Spleen (tissue), 11 donors: ENCODE measurements around the gene IGSF23. TPM values are rescaled to one million over a fixed set of nuclear protein-coding genes. Genes with fewer than 3 reads are reported as not detected.
"Not testable (repeated sequence)": the region's sequence is repeated elsewhere in the genome, so short reads cannot be mapped to it uniquely, and the experiment has no call there.

ENCODE experiments used
- DNase-seq: peaks from one replicate; pipeline ENCODE4 v3.0.0-alpha.2; 2020
- H3K27ac ChIP-seq, 8 donors: fragments of 200-600 bp; sonication (generic) in 7 of 8; 1 replicate in 4 of 8; 2 replicates in 4 of 8; pipeline versions ENCODE4 v1.5.0 to v1.8.0; 2016 to 2021; ENCODE audit warnings: inconsistent platforms in 4 of 8, mild to moderate bottlenecking in 4 of 8, moderate library complexity in 1 of 8
- H3K27me3 ChIP-seq, 7 donors: fragments of 200-600 bp; sonication (generic) in 6 of 7; replicated peaks in 1 of 7; 1 replicate in 4 of 7; 2 replicates in 3 of 7; pipeline versions ENCODE4 v1.5.0 to v1.8.0; 2016 to 2021; ENCODE audit warnings: inconsistent platforms in 3 of 7, mild to moderate bottlenecking in 1 of 7
- H3K36me3 ChIP-seq, 6 donors: fragments of 200-600 bp; sonication (generic) in 5 of 6; 1 replicate in 4 of 6; 2 replicates in 2 of 6; pipeline versions ENCODE4 v1.5.0 to v1.8.0; 2016 to 2021; ENCODE audit warnings: inconsistent platforms in 2 of 6
- H3K4me1 ChIP-seq, 6 donors: fragments of 200-600 bp; sonication (generic) in 5 of 6; 1 replicate in 3 of 6; 2 replicates in 3 of 6; pipeline versions ENCODE4 v1.5.0 to v1.8.0; 2016 to 2021; ENCODE audit warnings: inconsistent platforms in 3 of 6
- H3K4me3 ChIP-seq, 8 donors: fragments of 200-600 bp; sonication (generic) in 7 of 8; 1 replicate in 4 of 8; 2 replicates in 4 of 8; pipeline versions ENCODE4 v1.5.0 to v1.8.0; 2016 to 2021; ENCODE audit warnings: inconsistent platforms in 4 of 8, mild to moderate bottlenecking in 4 of 8, moderate library complexity in 2 of 8
- H3K9me3 ChIP-seq, 8 donors: fragments of 200-600 bp; sonication (generic) in 7 of 8; 1 replicate in 4 of 8; 2 replicates in 4 of 8; pipeline versions ENCODE4 v1.5.0 to v1.8.0; 2016 to 2021; ENCODE audit warnings: inconsistent platforms in 4 of 8
- CTCF ChIP-seq, 11 experiments: fragments of 200-600 bp in 7 of 11; fragments of 450-650 bp in 4 of 11; sonication (generic) in 4 of 11; IDR thresholded peaks in 8 of 11; conservative IDR thresholded peaks in 3 of 11; 1 replicate in 7 of 11; 2 replicates in 4 of 11; pipeline versions ENCODE4 v1.4.0 to v1.8.0; 2016 to 2021; ENCODE audit warnings: antibody characterized with exemption in 11 of 11, inconsistent platforms in 4 of 11, mild to moderate bottlenecking in 1 of 11
- POLR2A ChIP-seq, 3 donors: fragments of 450-650 bp; IDR thresholded peaks; one replicate each; pipeline ENCODE4 v1.5.1; 2017; ENCODE audit warnings: antibody characterized with exemption in 3 of 3, mild to moderate bottlenecking in 1 of 3
- POLR2AphosphoS5 ChIP-seq, 3 donors: sonication (generic); formaldehyde crosslinking; IDR thresholded peaks; one replicate each; pipeline ENCODE4 v1.5.1; 2017; ENCODE audit warnings: antibody characterized with exemption in 3 of 3
- WGBS, 5 donors: extraction: QIAGEN DNeasy Blood & Tissue Kit in 3 of 5; methylation state at CpG; one replicate each; pipeline versions ENCODE4 v1.1.5 to v1.1.7; 2013 to 2018; 5-methylcytosine and 5-hydroxymethylcytosine counted together
- intact Hi-C: fragments of 100-400 bp; cut with DNase I; formaldehyde crosslinking; loops from one replicate; pipeline ENCODE4 v1.15.0; 2023; ENCODE audit warnings: low total_unique reads
- polyA plus RNA-seq, 3 donors: library from polyadenylated mRNA; stranded (reverse); fragments of 200-250 nt; gene quantifications; one replicate each; pipeline ENCODE4 v1.2.1, GENCODE V29; 2013
- total RNA-seq, 7 donors: library from RNA; depleted of rRNA in 3 of 7; stranded (reverse); fragments of >200 nt in 3 of 7; fragmentation: NEBNext Ultra II Directional in 4 of 7; extraction: Animal tissue kit (Norgen Biotek cat#: 25700) in 4 of 7; gene quantifications; one replicate each; pipeline versions ENCODE4 v1.1.0 to v1.2.1, GENCODE V29; 2016 to 2021
- donor health status: healthy with polysubstance abuse.
- donor health status: DM: no; HTN: no; CAD: no; lungs with moderate emphysema.
- donor health status: DM: no; HTN: no; CAD: no.
- donor health status: Bipolar disorder and iron deficiency.
- donor health status: healthy.
- donor health status: DM: no; HTN: no; CAD: no.
- donor health status: DM: yes; HTN: yes; CAD: no.

The IGSF23 gene
- total and polyA plus RNA-seq, 10 donors, result not detected

- H3K4me3 ChIP-seq, result no peak overlapping the region
- H3K36me3 ChIP-seq, result no peaks in the 10 kb centered on the region
- H3K27me3 ChIP-seq, result peaks cover 0 to 3% (median 0%) of the 10 kb centered on the region in 7 donors
- WGBS, 5 donors, result 5 to 14% (median 11%) methylated on average over 2 of the region's 2 CpGs
- no peak for TF ChIP-seq CTCF (IDR thresholded peaks at IDR 0.05 in 8 of 11, conservative IDR thresholded peaks at IDR 0.05 in 3 of 11)
- TF ChIP-seq POLR2AphosphoS5 (IDR thresholded peaks at IDR 0.05), result no peak
- TF ChIP-seq POLR2A (IDR thresholded peaks at IDR 0.05), result no peak
- DNase-seq, result no peak
- intact Hi-C loops, result no loop called here
- peak overlapping the region in 4 of 8 donors; percentile 13 to 30 (median 22) for H3K27ac ChIP-seq
- no peaks in the 10 kb centered on the region for H3K9me3 ChIP-seq
- peaks cover 0 to 28% (median 12%) of the 10 kb centered on the region in 6 donors for H3K4me1 ChIP-seq
These were observed 6.3 kb upstream of the IGSF23 start for GRCh38 chr19:44607049-44607448.

- DNase-seq, result no peak
- Histone ChIP-seq H3K36me3 (no peaks in the 10 kb centered on the region), H3K4me1 (peaks cover 0 to 28% (median 11%) of the 10 kb centered on the region in 6 donors), H3K27me3 (peaks cover 0 to 3% (median 0%) of the 10 kb centered on the region in 7 donors), H3K4me3 (no peak overlapping the region), H3K27ac (no peak overlapping the region), H3K9me3 (no peaks in the 10 kb centered on the region)
- intact Hi-C loops, result no loop called here
- TF ChIP-seq POLR2A (IDR thresholded peaks at IDR 0.05), result no peak
- TF ChIP-seq CTCF (IDR thresholded peaks at IDR 0.05 in 8 of 11, conservative IDR thresholded peaks at IDR 0.05 in 3 of 11), result no peak
- no peak for TF ChIP-seq POLR2AphosphoS5 (IDR thresholded peaks at IDR 0.05)
- WGBS, 5 donors, result 55 to 76% (median 71%) methylated on average over 3 of the region's 3 CpGs
These were observed 5.4 kb upstream of the IGSF23 start for GRCh38 chr19:44607917-44608316.

- Histone ChIP-seq H3K27me3 (peaks cover 0 to 3% (median 0%) of the 10 kb centered on the region in 7 donors), H3K36me3 (no peaks in the 10 kb centered on the region), H3K4me3 (no peak overlapping the region), H3K9me3 (no peaks in the 10 kb centered on the region), H3K27ac (no peak overlapping the region), H3K4me1 (peaks cover 0 to 23% (median 9%) of the 10 kb centered on the region in 6 donors)
- TF ChIP-seq POLR2A (IDR thresholded peaks at IDR 0.05), result no peak
- TF ChIP-seq CTCF (IDR thresholded peaks at IDR 0.05 in 8 of 11, conservative IDR thresholded peaks at IDR 0.05 in 3 of 11), result no peak
- TF ChIP-seq POLR2AphosphoS5 (IDR thresholded peaks at IDR 0.05), result no peak
- intact Hi-C loops, result no loop called here
- DNase-seq, result no peak
- WGBS, 5 donors, result 53 to 61% (median 55%) methylated on average over 7 of the region's 7 CpGs
These were observed 5.0 kb upstream of the IGSF23 start for GRCh38 chr19:44608391-44608821.

- WGBS, 5 donors, result 85 to 90% (median 86%) methylated on average over 5 of the region's 5 CpGs
- H3K9me3 ChIP-seq, result no peaks in the 10 kb centered on the region
- intact Hi-C loops, result no loop called here
- peaks cover 0 to 3% (median 0%) of the 10 kb centered on the region in 7 donors for H3K27me3 ChIP-seq
- H3K27ac ChIP-seq, result no peak overlapping the region
- TF ChIP-seq POLR2A (IDR thresholded peaks at IDR 0.05) (no peak), POLR2AphosphoS5 (IDR thresholded peaks at IDR 0.05) (no peak), CTCF (IDR thresholded peaks at IDR 0.05 in 8 of 11, conservative IDR thresholded peaks at IDR 0.05 in 3 of 11) (no peak)
- no peaks in the 10 kb centered on the region for H3K36me3 ChIP-seq
- peaks cover 0 to 20% (median 8%) of the 10 kb centered on the region in 6 donors for H3K4me1 ChIP-seq
- H3K4me3 ChIP-seq, result no peak overlapping the region
- DNase-seq, result no peak
These were observed 4.1 kb upstream of the IGSF23 start for GRCh38 chr19:44609219-44609618.

- WGBS, 5 donors, result 40 to 92% (median 87%) methylated on average over 5 of the region's 5 CpGs
- H3K9me3 ChIP-seq, H3K4me3 ChIP-seq, H3K27me3 ChIP-seq, H3K36me3 ChIP-seq, H3K27ac ChIP-seq, intact Hi-C loops, DNase-seq: not testable (repeated sequence)
- H3K4me1 ChIP-seq, result peaks cover 0 to 20% (median 8%) of the 10 kb centered on the region in 6 donors
These were observed 2.9 kb upstream of the IGSF23 start for GRCh38 chr19:44610497-44610896.
